DMS 273 (cell line): ENCODE measurements around the gene NAT16.
"Not testable (repeated sequence)": the region's sequence is repeated elsewhere in the genome, so short reads cannot be mapped to it uniquely, and the experiment has no call there.

Source experiments
- DNase-seq: peaks from one replicate; lab custom pipeline; 2025; ENCODE audit not compliant: unreplicated experiment; lab: John Stamatoyannopoulos, UW

Gene NAT16

DNA sequence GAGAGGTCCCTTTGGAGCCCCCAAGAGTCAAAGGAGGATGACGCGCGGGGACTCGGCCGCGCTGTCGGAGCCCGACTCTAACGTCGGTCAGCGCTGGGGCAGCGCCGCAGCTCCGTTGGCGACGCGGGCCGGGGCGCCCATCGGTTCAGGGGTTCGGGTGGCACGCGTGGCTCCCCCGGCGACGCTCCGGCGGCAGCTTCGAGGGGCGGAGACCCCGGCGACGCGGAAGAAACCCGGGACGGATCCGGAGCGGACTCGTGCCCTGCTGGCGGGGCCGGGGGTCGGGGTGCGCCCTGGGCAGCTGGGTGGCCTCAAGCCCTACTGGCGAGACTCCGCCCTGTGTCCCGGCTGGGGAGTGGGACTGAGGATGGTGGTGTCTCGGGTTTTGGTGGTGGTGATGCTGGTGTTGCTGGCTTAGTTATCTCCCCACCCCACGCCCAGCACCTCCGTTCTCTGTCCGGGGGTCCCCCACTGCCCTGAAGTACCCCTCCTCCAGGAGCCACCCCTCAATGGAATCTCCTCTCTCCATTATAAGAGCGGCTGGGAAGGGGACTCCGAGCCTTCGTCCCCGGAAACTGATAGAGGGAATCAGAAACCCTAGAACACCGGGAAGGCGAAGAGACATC is at the start of gene NAT16:
NAT16 (minus strand) TSS at position 164 of the 626 bp plus-strand sequence. CDS start 5,486 bp downstream, outside the sequence.
- no peak for DNase-seq

DNA sequence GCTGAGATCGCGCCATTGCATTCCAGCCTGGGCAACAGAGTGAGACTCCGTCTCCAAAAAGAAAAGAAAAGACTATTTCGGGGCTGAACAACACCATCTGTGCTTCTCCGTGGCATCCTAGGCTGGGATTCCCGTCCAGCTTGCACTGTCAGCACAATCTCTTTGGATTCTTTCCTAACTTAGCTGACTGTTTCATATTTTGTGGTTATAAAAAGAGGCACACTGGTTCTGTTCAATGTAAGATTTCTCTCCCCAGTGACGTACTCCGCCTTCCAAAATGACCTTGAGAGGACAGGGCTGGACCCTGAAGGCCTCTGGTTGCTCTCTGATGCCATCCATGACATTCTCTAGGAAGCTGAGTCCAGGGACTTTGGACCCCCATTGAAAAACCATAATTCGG is 46.6 kb upstream of the NAT16 start:
- no peak for DNase-seq

- no peak for DNase-seq
These were observed 45.6 kb upstream of the NAT16 start for GRCh38 chr7:101225650-101226049.

GRCh38 chr7:101223528-101223927 is 43.4 kb upstream of the NAT16 start:
- no peak for DNase-seq

GRCh38 chr7:101222275-101222830 is 42.3 kb upstream of the NAT16 start:
- no peak for DNase-seq

GRCh38 chr7:101220295-101220694 is 40.2 kb upstream of the NAT16 start:
- no peak for DNase-seq

DNA sequence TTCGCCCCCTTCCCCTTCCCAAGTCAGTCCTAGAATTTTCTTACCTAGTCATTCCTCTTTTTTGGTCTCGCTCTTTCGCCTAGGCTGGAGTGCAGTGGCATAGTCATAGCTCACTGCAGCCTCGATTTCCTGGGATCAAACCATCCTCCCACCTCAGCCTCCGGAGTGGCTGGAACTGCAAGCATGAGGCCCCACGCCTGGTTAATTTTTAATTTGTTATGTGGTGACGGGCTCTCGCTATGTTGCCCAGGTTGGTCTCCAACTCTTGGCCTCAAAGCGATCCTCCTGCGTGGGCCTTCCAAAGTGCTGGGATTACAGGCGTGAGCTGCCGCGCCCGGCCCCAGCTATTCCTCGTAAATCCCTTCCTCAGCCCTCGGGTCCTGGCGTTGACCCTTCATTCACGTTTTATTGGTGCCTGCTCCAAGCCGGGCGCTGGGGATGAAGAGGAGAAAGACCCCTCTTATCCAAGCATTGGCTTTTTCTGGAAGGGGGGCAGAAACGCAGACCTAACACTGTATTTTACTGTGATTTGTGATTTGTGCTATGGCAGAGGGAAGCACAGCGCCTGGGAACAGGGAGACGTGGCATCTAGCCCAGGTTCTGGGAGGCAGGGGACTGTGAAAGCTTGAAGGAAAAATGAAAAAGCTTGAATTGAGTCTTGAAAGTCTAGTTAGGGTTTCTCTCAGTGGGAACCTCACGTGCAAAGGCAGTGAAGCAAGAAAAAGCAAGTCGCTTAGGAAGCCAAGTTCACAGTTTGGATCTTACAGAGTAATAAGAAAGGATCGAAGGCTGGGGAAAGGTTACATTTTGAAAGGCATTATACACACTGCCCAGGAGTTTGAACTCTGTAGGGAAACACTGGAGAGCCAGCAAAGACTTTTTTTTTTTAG is 38.4 kb upstream of the NAT16 start:
- DNase-seq = peak; percentile 68

GRCh38 chr7:101217388-101218235 is 37.5 kb upstream of the NAT16 start, which contains the start of the genes PLOD3 and ZNHIT1:
TSS of gene PLOD3 (minus strand) at chr7:101217581. CDS start at chr7:101217274, 307 bp downstream.
TSS of gene ZNHIT1 (plus strand) at chr7:101218165. CDS start at chr7:101218196, 31 bp downstream.
- peak; percentile 100 for DNase-seq

DNA sequence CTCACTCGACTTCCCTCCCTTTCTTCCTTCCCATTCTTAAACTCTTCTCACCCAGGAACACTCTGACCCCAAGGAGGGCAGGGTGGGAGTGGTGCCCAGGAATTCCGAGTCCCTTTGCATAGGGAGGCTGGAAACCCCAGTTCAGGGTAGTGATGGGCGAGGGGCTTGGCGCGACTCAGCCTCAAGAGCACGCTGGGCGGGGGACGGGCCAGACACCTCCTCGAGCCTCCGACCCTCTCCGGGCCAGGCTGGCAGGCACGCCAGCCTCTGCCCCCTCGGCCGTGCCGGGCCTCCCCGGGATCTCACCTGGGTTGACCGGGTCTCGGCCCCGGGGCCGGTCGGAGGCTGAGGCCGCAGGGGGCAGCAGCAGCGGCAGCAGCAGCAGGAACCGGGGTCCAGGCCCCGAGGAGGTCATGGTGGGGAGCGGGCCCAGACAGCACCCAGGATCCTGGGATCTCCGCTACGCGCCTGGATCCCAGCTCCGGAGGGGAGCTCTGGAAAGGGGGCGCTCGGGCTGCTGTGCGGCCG is 36.8 kb upstream of the NAT16 start:
- DNase-seq = no peak

DNA sequence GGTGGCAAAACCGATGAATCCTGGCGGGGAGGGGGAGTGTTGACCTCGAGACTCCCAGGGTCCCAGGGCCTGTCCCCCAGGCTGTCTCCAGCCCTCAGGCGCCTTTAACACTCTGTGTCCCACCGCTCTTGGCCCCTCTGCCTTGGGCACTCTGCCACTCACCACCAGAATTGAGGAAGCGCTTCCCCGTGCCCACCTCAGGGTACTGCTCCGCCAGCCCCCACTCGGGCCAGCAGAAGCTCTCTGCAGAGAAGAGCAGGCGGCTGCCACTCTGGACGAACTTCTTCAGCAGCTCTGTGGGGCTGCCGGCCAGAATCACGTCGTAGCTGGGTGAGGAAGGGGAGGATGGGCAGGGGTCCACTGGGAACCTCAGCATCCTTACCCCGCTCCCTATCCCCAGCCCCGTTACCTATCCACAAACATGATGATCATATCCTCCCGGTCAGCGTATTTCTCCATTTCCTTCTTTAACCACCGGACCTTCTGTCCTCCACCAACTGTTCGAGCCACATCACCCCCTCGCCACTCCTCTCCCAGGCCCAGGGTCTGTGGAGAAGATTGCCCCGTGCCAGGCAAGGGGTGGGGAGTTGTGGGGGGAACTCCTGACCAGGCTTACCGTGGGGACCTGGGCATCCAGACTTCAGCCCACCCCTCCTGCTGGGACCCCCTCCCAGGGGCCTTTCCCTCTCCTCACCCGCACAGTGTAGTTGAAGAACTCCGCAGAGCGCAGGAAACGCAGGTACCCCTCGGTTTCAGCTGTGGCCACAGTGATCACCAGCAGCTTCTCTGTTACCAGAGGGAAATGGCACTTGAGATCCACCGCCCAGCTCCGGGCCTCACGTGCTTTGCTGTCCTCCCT is 36.1 kb upstream of the NAT16 start:
- no peak for DNase-seq

DNA sequence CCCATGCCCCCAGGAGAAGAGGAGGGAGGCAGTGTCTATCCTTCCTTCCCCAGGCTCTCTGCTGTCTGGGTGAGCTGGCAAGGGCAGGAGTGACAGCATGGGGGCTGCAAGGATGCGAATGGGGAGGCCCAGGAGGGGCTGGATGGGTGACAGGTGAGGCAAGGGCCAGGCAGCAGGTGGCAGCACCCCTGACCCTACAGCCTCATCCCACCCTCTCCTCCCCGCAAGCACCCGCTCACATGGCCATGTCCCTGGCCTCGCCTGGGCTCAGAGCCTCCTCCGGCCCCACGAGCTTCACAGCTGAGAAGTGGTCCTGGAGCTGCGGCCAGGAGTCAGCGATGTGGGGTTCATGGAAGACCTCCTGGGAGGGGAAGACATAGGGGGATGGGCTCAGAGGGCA is 31.9 kb upstream of the NAT16 start:
- DNase-seq = no peak

GRCh38 chr7:101211501-101211900 is 31.4 kb upstream of the NAT16 start:
- DNase-seq = no peak

DNA sequence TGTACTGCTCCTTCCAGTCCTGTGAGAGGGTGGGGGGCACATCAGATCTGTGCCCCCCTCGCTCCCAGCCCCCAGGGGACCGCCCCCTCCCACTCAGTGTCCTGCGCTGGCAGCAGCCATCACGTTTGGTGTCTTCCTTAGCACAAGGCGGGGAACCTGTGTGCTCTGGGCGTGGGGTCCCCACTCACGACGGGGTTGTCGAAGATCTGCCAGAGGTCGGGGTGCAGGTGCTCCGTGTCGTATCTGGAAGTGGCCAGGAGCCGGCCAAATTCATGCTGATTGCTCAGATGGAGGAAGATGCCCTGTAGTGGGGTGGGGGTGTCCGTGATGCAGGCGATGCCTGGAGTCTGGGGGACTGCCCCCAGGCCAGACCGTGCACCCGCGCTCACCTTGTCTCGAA is 30.1 kb upstream of the NAT16 start:
- DNase-seq = no peak

- no peak for DNase-seq
These were observed 28.7 kb upstream of the NAT16 start for GRCh38 chr7:101208794-101209193.

- DNase-seq = no peak
These were observed 27.4 kb upstream of the NAT16 start for GRCh38 chr7:101207459-101207858.

DNA sequence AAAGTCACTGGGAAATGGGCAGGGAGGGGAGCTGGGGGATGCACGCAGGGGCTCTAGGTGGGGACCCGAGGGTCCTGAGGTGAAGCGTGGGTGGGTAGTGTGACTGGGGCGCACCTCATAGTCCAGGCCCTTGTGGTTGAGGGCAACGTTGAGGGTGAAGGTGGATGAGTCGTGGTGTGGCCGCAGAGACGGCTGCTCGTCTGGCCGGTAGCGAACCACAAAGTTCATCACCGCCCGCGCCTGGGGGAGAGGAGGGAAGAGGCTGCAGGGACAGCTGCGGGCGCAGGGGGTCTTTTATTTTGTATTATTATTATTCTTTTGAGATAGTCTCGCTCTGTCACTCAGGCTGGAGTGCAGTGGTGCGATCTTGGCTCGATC is 26.6 kb upstream of the NAT16 start:
- DNase-seq = no peak

GRCh38 chr7:101205901-101206664 is 26.0 kb upstream of the NAT16 start:
- DNase-seq = no peak

GRCh38 chr7:101203740-101204738 is 23.9 kb upstream of the NAT16 start:
- not testable (repeated sequence) for DNase-seq
